ENCODE data around the gene MAN1C1.

- TF ChIP-seq TSHZ2 (CRISPR knock-in tag; IDR thresholded peaks at IDR 0.05) (no peak), ISL1 (CRISPR knock-in tag; IDR thresholded peaks at IDR 0.05) (no peak)
Observed at GRCh38 chr1:25700144-25700523, 83.5 kb downstream of the MAN1C1 start.

All from SK-N-SH treated with all-trans-retinoic acid at 6 μM for 48 hours (cell line).